ENCODE measurements around the gene NUTF2. TPM values are rescaled to one million over a fixed set of nuclear protein-coding genes. Genes with fewer than 3 reads are reported as not detected.

NUTF2 gene
- total RNA-seq: 100 to 1,000 TPM in 3 of 4 donors, 10 to 100 TPM in 1; 90.0 to 194 (median 113) TPM

DNA sequence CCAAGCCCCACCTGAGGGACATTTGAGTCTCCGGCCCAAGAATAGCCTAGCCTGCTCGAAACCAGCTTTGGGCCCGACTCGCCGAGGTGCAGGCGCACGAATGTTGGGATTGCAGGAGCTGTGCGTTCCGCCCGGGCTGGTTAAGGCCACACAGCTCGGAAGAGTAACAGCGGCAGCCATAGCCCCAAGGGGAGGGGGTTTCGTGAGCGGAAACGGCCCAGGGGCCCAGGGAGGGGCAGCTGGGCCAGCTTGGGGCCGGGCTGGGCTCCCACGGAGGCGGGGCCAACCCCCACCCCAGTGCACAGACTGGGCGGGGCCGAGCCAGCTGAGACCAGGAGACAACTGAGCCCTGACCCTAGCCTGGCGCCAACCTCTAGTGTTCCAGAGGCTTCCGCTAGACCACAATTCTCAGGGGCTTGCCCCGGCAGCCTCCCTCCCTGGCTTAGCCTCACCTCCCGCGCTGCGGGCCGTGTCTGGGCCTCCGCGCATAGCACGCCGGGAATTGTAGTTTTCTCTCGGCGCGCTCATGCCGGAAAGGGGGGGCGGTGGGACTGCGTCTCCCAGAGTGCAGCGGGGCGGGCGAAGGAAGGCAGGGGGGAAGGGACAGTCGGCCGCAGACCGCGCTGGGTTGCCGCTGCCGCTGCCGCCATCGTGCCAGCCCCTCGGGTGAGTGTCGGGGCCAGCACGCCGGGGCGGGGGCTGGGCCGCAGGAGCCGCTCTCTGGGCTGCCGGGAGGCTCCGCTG, at the start of gene NUTF2:
TSS of gene NUTF2 (plus strand) at position 614 of the 744 bp plus-strand sequence. CDS start 18,198 bp downstream, outside the sequence.
- peak; percentile 88 for ATAC-seq
- WGBS, 2 donors (ENCODE audit: low coverage in 1 of 2): 0% methylated on average over 1 of the region's 57 CpGs; no CpG with 5 or more reads in 1 of the 2 donors
- Histone ChIP-seq H3K27me3 (no peaks in the 10 kb centered on the region), H3K27ac (peak within 1 kb of the TSS; percentile 11 to 100 (median 97)), H3K9me3 (no peaks in the 10 kb centered on the region), H3K4me1 (peaks cover 6 to 80% (median 39%) of the 10 kb centered on the region in 3 donors), H3K36me3 (no peaks in the 10 kb centered on the region), H3K4me3 (peak within 1 kb of the TSS; percentile 74 to 97)
- TF ChIP-seq POLR2AphosphoS5 (IDR thresholded peaks at IDR 0.05) (peak; percentile 72), POLR2A (IDR thresholded peaks at IDR 0.05) (peak; percentile 36 to 60), EP300 (IDR thresholded peaks at IDR 0.05) (no peak)
- TF ChIP-seq, protein P1, sequence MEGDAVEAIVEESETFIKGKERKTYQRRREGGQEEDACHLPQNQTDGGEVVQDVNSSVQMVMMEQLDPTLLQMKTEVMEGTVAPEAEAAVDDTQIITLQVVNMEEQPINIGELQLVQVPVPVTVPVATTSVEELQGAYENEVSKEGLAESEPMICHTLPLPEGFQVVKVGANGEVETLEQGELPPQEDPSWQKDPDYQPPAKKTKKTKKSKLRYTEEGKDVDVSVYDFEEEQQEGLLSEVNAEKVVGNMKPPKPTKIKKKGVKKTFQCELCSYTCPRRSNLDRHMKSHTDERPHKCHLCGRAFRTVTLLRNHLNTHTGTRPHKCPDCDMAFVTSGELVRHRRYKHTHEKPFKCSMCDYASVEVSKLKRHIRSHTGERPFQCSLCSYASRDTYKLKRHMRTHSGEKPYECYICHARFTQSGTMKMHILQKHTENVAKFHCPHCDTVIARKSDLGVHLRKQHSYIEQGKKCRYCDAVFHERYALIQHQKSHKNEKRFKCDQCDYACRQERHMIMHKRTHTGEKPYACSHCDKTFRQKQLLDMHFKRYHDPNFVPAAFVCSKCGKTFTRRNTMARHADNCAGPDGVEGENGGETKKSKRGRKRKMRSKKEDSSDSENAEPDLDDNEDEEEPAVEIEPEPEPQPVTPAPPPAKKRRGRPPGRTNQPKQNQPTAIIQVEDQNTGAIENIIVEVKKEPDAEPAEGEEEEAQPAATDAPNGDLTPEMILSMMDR (IDR thresholded peaks at IDR 0.05): no peak

- peaks cover 0 to 58% of the 10 kb centered on the region in 2 donors for H3K36me3 ChIP-seq
- no peak overlapping the region for H3K27ac ChIP-seq
- no peak overlapping the region for H3K4me3 ChIP-seq
- 98% methylated on average over 5 of the region's 7 CpGs; no CpG with 5 or more reads in 1 of the 2 donors for WGBS, 2 donors (ENCODE audit: low coverage in 1 of 2)
- H3K4me1 ChIP-seq: peaks cover 0 to 46% (median 11%) of the 10 kb centered on the region in 3 donors
- ATAC-seq: peak; percentile 31
- H3K27me3 ChIP-seq: no peaks in the 10 kb centered on the region
- TF ChIP-seq EP300 (IDR thresholded peaks at IDR 0.05): no peak
- no peak for TF ChIP-seq POLR2A (IDR thresholded peaks at IDR 0.05)
- TF ChIP-seq, protein P1 (IDR thresholded peaks at IDR 0.05): no peak
- no peak for TF ChIP-seq POLR2AphosphoS5 (IDR thresholded peaks at IDR 0.05)
- H3K9me3 ChIP-seq: no peaks in the 10 kb centered on the region
These were observed 46.3 kb upstream of the NUTF2 start for GRCh38 chr16:67800338-67800926.

GRCh38 chr16:67801241-67801640, 45.5 kb upstream of the NUTF2 start:
- TF ChIP-seq, protein P1 (IDR thresholded peaks at IDR 0.05): no peak
- TF ChIP-seq POLR2AphosphoS5 (IDR thresholded peaks at IDR 0.05) (no peak), EP300 (IDR thresholded peaks at IDR 0.05) (no peak)
- no peak overlapping the region for H3K27ac ChIP-seq
- no peaks in the 10 kb centered on the region for H3K27me3 ChIP-seq
- 100% methylated on average over 1 of the region's 1 CpG; no CpG with 5 or more reads in 1 of the 2 donors for WGBS, 2 donors (ENCODE audit: low coverage in 1 of 2)
- H3K9me3 ChIP-seq: no peaks in the 10 kb centered on the region
- no peak for ATAC-seq
- H3K4me3 ChIP-seq: no peak overlapping the region
- H3K4me1 ChIP-seq: peaks cover 0 to 52% (median 14%) of the 10 kb centered on the region in 3 donors
- H3K36me3 ChIP-seq: peaks cover 0 to 58% of the 10 kb centered on the region in 2 donors

GRCh38 chr16:67801883-67802282, 44.9 kb upstream of the NUTF2 start:
- TF ChIP-seq EP300 (IDR thresholded peaks at IDR 0.05) (no peak), POLR2A (IDR thresholded peaks at IDR 0.05) (no peak), POLR2AphosphoS5 (IDR thresholded peaks at IDR 0.05) (no peak)
- TF ChIP-seq, protein P1 (IDR thresholded peaks at IDR 0.05): no peak
- Histone ChIP-seq H3K27ac (no peak overlapping the region), H3K4me1 (peaks cover 0 to 52% (median 14%) of the 10 kb centered on the region in 3 donors), H3K9me3 (no peaks in the 10 kb centered on the region), H3K36me3 (peaks cover 0 to 58% of the 10 kb centered on the region in 2 donors), H3K4me3 (no peak overlapping the region), H3K27me3 (no peaks in the 10 kb centered on the region)
- 94 to 100% methylated on average over 2 of the region's 2 CpGs for WGBS, 2 donors (ENCODE audit: low coverage in 1 of 2)
- no peak for ATAC-seq
